ENCODE measurements around the gene CPEB3. TPM values are rescaled to one million over a fixed set of nuclear protein-coding genes. Genes with fewer than 3 reads are reported as not detected.
"Not testable (repeated sequence)": the region's sequence is repeated elsewhere in the genome, so short reads cannot be mapped to it uniquely, and the experiment has no call there.

The CPEB3 gene
- total and polyA plus RNA-seq, 12 donors, result 1.6 to 13.4 (median 6.1) TPM

DNA sequence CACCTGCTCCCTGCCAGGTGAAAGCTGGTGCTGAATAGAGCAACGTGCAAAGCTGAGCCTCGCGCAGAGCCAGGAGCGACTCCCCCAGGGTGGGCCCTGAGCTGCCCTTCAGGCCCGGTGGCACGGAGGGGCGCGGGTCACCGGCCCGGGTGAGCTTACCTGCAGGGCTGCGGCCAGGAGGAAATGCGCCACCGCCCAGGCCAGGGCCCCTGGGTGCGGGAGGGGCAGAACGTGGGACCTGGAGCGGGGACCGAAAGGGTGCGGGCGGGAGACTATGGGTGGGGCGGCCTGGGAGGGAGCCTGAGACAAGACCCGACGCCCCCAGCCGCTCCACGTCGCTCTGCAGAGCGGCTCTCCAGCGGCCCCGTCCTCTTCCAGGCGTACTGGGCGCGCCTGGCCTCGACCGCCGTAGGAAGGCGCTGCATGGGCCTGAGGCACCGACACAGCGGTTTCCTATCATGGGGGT is 245.2 kb downstream of the CPEB3 start:
- TF ChIP-seq POLR2A (IDR thresholded peaks at IDR 0.05), result no peak
- TF ChIP-seq, protein P1, sequence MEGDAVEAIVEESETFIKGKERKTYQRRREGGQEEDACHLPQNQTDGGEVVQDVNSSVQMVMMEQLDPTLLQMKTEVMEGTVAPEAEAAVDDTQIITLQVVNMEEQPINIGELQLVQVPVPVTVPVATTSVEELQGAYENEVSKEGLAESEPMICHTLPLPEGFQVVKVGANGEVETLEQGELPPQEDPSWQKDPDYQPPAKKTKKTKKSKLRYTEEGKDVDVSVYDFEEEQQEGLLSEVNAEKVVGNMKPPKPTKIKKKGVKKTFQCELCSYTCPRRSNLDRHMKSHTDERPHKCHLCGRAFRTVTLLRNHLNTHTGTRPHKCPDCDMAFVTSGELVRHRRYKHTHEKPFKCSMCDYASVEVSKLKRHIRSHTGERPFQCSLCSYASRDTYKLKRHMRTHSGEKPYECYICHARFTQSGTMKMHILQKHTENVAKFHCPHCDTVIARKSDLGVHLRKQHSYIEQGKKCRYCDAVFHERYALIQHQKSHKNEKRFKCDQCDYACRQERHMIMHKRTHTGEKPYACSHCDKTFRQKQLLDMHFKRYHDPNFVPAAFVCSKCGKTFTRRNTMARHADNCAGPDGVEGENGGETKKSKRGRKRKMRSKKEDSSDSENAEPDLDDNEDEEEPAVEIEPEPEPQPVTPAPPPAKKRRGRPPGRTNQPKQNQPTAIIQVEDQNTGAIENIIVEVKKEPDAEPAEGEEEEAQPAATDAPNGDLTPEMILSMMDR (IDR thresholded peaks at IDR 0.05), result no peak
- Histone ChIP-seq H3K4me1 (replicated peaks in 1 of 2) (no peaks in the 10 kb centered on the region), H3K27ac (no peak overlapping the region), H3K27me3 (no peaks in the 10 kb centered on the region), H3K4me3 (no peak overlapping the region), H3K36me3 (replicated peaks in 1 of 2) (no peaks in the 10 kb centered on the region), H3K9me3 (replicated peaks in 1 of 3) (no peaks in the 10 kb centered on the region)
- WGBS, 4 donors, result 55 to 70% (median 57%) methylated on average over 3 to 37 of the region's 37 CpGs
- DNase-seq, result no peak
- intact Hi-C loops (cut with DNase I), result no loop called here

DNA sequence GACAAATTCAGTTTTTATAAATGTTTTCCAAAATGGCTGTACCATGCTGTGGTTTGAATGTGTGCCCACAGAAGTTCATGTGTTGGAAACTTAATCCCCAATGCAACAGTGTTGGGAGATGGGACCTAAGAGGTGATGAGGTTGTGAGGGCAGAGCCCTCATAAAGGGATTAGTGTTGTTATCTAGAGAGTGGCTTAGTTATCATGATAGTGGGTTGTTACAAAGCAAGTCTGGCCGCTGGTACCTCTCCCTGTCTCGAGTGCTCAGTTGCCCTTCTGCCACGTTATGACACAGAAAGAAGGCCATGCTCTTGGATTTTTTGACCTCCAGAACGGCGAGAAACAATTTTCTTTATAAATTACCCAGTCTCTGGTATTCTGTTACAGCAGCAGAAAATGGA is 248.3 kb downstream of the CPEB3 start:
- 74 to 85% (median 84%) methylated on average over 5 of the region's 5 CpGs for WGBS, 4 donors
- no peak overlapping the region for H3K4me3 ChIP-seq
- H3K9me3 ChIP-seq (replicated peaks in 1 of 3), result no peaks in the 10 kb centered on the region
- no peak overlapping the region for H3K27ac ChIP-seq
- no peak for TF ChIP-seq POLR2A (IDR thresholded peaks at IDR 0.05)
- TF ChIP-seq, protein P1 (IDR thresholded peaks at IDR 0.05), result no peak
- no peak for DNase-seq
- intact Hi-C loops (cut with DNase I), result no loop called here
- H3K36me3 ChIP-seq (replicated peaks in 1 of 2), result no peaks in the 10 kb centered on the region
- no peaks in the 10 kb centered on the region for H3K4me1 ChIP-seq (replicated peaks in 1 of 2)
- no peaks in the 10 kb centered on the region for H3K27me3 ChIP-seq

DNA sequence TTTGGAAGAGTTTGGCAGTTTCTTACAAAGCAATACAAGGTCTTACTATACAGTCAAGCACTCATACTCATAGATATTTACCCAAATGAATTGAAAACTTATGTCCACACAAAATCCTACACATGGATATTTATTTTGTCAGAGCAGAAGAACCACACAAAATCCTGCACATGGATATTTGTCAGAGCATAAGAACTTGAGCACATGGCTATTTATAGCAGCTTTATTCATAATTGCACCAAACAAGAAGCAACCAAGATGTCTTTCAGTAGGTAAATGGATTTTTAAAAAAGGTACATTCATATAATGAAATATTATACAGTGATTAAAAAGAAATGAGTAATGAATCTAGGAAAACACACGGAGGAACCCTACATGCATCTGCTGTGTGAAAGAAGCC is 251.9 kb downstream of the CPEB3 start:
- H3K36me3 ChIP-seq (replicated peaks in 1 of 2), result no peaks in the 10 kb centered on the region
- H3K9me3 ChIP-seq (replicated peaks in 1 of 3), result no peaks in the 10 kb centered on the region
- no peak overlapping the region for H3K27ac ChIP-seq
- DNase-seq, result no peak
- no peaks in the 10 kb centered on the region for H3K27me3 ChIP-seq
- 81 to 94% (median 88%) methylated on average over 1 of the region's 1 CpG for WGBS, 4 donors
- H3K4me3 ChIP-seq, result no peak overlapping the region
- intact Hi-C loops (cut with DNase I), result no loop called here
- no peak for TF ChIP-seq POLR2A (IDR thresholded peaks at IDR 0.05)
- TF ChIP-seq, protein P1 (IDR thresholded peaks at IDR 0.05), result no peak
- H3K4me1 ChIP-seq (replicated peaks in 1 of 2), result no peaks in the 10 kb centered on the region

DNA sequence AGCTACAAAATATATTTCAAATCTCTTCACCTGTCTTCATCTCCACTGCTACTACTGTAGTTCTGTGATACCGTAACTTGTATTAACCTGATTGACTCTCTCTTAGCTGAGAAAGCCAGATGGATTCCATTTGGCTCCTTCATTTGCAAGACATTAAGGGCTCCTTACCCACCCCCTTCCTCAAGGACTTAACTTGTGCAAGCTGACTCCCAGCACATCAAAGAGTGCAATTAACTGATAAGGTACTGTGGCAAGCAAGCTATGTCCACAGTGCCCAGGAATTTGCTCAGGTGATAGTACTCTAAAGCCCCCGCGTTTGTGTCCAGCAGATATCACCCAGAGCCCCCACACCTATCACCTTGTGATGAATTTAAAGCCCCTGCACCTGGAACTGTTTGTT is 257.8 kb downstream of the CPEB3 start:
- H3K4me3 ChIP-seq; DNase-seq; H3K27me3 ChIP-seq; H3K9me3 ChIP-seq (replicated peaks in 1 of 3); intact Hi-C loops (cut with DNase I); H3K27ac ChIP-seq; H3K4me1 ChIP-seq (replicated peaks in 1 of 2): not testable (repeated sequence)
- peaks cover 0 to 20% of the 10 kb centered on the region in 2 donors for H3K36me3 ChIP-seq (replicated peaks in 1 of 2)
- 65 to 83% (median 73%) methylated on average over 3 of the region's 3 CpGs for WGBS, 4 donors

DNA sequence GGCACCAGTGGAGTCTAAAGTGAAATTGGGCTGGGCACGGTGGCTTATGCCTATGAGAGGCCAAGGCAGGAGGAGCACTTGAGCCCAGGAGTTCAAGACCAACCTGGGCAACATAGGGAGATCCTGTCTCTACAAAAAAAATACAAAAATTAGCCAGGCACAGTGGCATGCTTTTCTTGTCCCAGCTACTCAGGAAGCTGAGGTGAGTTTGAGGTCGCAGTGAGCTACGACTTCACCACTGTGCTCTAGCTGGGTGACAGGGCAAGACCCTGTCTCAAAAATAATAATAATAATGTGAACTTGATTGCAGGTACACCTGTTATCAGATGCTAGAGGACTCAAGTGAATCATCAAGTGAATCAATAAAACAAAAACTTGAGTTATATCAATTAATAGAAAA is 259.3 kb downstream of the CPEB3 start:
- Histone ChIP-seq H3K9me3 (replicated peaks in 1 of 3) (no peaks in the 10 kb centered on the region), H3K27me3 (no peaks in the 10 kb centered on the region), H3K4me3 (no peak overlapping the region), H3K4me1 (replicated peaks in 1 of 2) (no peaks in the 10 kb centered on the region), H3K36me3 (replicated peaks in 1 of 2) (peaks cover 0 to 34% of the 10 kb centered on the region in 2 donors), H3K27ac (no peak overlapping the region)
- intact Hi-C loops (cut with DNase I), result no loop called here
- no peak for DNase-seq
- no peak for TF ChIP-seq POLR2A (IDR thresholded peaks at IDR 0.05)
- TF ChIP-seq, protein P1 (IDR thresholded peaks at IDR 0.05), result no peak
- 87 to 91% (median 89%) methylated on average over 3 of the region's 3 CpGs for WGBS, 4 donors

All from adrenal gland (tissue), 12 donors.